ENCODE measurements around the gene SYT1.
"Not testable (repeated sequence)": the region's sequence is repeated elsewhere in the genome, so short reads cannot be mapped to it uniquely, and the experiment has no call there.

The SYT1 gene

GRCh38 chr12:78970041-78970440 is 105.5 kb downstream of the SYT1 start:
- H3K27me3 Mint-ChIP-seq = no peaks in the 10 kb centered on the region
- H3K4me1 Mint-ChIP-seq (ENCODE audit: low read depth) = no peaks in the 10 kb centered on the region
- H3K27ac Mint-ChIP-seq = no peak overlapping the region
- peaks cover 24% of the 10 kb centered on the region for H3K9me3 Mint-ChIP-seq
- no peak overlapping the region for H3K4me3 Mint-ChIP-seq
- H3K36me3 Mint-ChIP-seq (ENCODE audit: low read depth) = no peaks in the 10 kb centered on the region
- no peak for DNase-seq

GRCh38 chr12:78977304-78977867 is 112.8 kb downstream of the SYT1 start:
- Mint-ChIP-seq H3K4me3 (no peak overlapping the region), H3K9me3 (peaks cover 11% of the 10 kb centered on the region), H3K4me1 (ENCODE audit: low read depth) (no peaks in the 10 kb centered on the region), H3K36me3 (ENCODE audit: low read depth) (no peaks in the 10 kb centered on the region), H3K27ac (no peak overlapping the region), H3K27me3 (no peaks in the 10 kb centered on the region)
- DNase-seq = no peak

GRCh38 chr12:78994168-78994791 is 129.7 kb downstream of the SYT1 start:
- H3K4me1 Mint-ChIP-seq (ENCODE audit: low read depth) = no peaks in the 10 kb centered on the region
- no peaks in the 10 kb centered on the region for H3K27me3 Mint-ChIP-seq
- H3K9me3 Mint-ChIP-seq = peaks cover 7% of the 10 kb centered on the region
- no peak for DNase-seq
- H3K36me3 Mint-ChIP-seq (ENCODE audit: low read depth) = no peaks in the 10 kb centered on the region
- H3K4me3 Mint-ChIP-seq = no peak overlapping the region
- no peak overlapping the region for H3K27ac Mint-ChIP-seq

GRCh38 chr12:79000501-79000900 is 135.9 kb downstream of the SYT1 start:
- H3K4me3 Mint-ChIP-seq = no peak overlapping the region
- H3K4me1 Mint-ChIP-seq (ENCODE audit: low read depth) = no peaks in the 10 kb centered on the region
- no peaks in the 10 kb centered on the region for H3K36me3 Mint-ChIP-seq (ENCODE audit: low read depth)
- H3K9me3 Mint-ChIP-seq = peaks cover 4% of the 10 kb centered on the region
- no peak for DNase-seq
- no peaks in the 10 kb centered on the region for H3K27me3 Mint-ChIP-seq
- no peak overlapping the region for H3K27ac Mint-ChIP-seq

GRCh38 chr12:79001404-79001803 is 136.8 kb downstream of the SYT1 start:
- Mint-ChIP-seq H3K36me3 (ENCODE audit: low read depth) (no peaks in the 10 kb centered on the region), H3K27me3 (no peaks in the 10 kb centered on the region), H3K27ac (no peak overlapping the region), H3K9me3 (peaks cover 4% of the 10 kb centered on the region), H3K4me3 (no peak overlapping the region), H3K4me1 (ENCODE audit: low read depth) (no peaks in the 10 kb centered on the region)
- DNase-seq = no peak

GRCh38 chr12:79006306-79006705 is 141.7 kb downstream of the SYT1 start:
- H3K36me3 Mint-ChIP-seq (ENCODE audit: low read depth) = no peaks in the 10 kb centered on the region
- no peaks in the 10 kb centered on the region for H3K9me3 Mint-ChIP-seq
- no peaks in the 10 kb centered on the region for H3K27me3 Mint-ChIP-seq
- no peak overlapping the region for H3K4me3 Mint-ChIP-seq
- H3K27ac Mint-ChIP-seq = no peak overlapping the region
- no peak for DNase-seq
- no peaks in the 10 kb centered on the region for H3K4me1 Mint-ChIP-seq (ENCODE audit: low read depth)

GRCh38 chr12:79008591-79008990 is 144.0 kb downstream of the SYT1 start:
- DNase-seq = no peak
- Mint-ChIP-seq H3K27me3 (no peaks in the 10 kb centered on the region), H3K9me3 (peaks cover 3% of the 10 kb centered on the region), H3K4me3 (no peak overlapping the region), H3K27ac (no peak overlapping the region), H3K4me1 (ENCODE audit: low read depth) (no peaks in the 10 kb centered on the region), H3K36me3 (ENCODE audit: low read depth) (no peaks in the 10 kb centered on the region)

GRCh38 chr12:79012636-79013035 is 148.1 kb downstream of the SYT1 start:
- peaks cover 7% of the 10 kb centered on the region for H3K9me3 Mint-ChIP-seq
- no peak for DNase-seq
- H3K4me3 Mint-ChIP-seq = no peak overlapping the region
- H3K4me1 Mint-ChIP-seq (ENCODE audit: low read depth) = no peaks in the 10 kb centered on the region
- no peak overlapping the region for H3K27ac Mint-ChIP-seq
- no peaks in the 10 kb centered on the region for H3K27me3 Mint-ChIP-seq
- no peaks in the 10 kb centered on the region for H3K36me3 Mint-ChIP-seq (ENCODE audit: low read depth)

- Mint-ChIP-seq H3K36me3 (ENCODE audit: low read depth) (no peaks in the 10 kb centered on the region), H3K27me3 (no peaks in the 10 kb centered on the region), H3K4me3 (no peak overlapping the region), H3K9me3 (peaks cover 9% of the 10 kb centered on the region), H3K27ac (no peak overlapping the region), H3K4me1 (ENCODE audit: low read depth) (no peaks in the 10 kb centered on the region)
- no peak for DNase-seq
Observed at GRCh38 chr12:79016181-79016580, 151.6 kb downstream of the SYT1 start.

- no peak overlapping the region for H3K27ac Mint-ChIP-seq
- no peaks in the 10 kb centered on the region for H3K36me3 Mint-ChIP-seq (ENCODE audit: low read depth)
- no peak for DNase-seq
- H3K4me1 Mint-ChIP-seq (ENCODE audit: low read depth) = no peaks in the 10 kb centered on the region
- no peak overlapping the region for H3K4me3 Mint-ChIP-seq
- no peaks in the 10 kb centered on the region for H3K27me3 Mint-ChIP-seq
- peaks cover 6% of the 10 kb centered on the region for H3K9me3 Mint-ChIP-seq
Observed at GRCh38 chr12:79019672-79020071, 155.1 kb downstream of the SYT1 start.

- Mint-ChIP-seq H3K36me3 (ENCODE audit: low read depth) (no peaks in the 10 kb centered on the region), H3K9me3 (peaks cover 6% of the 10 kb centered on the region), H3K4me3 (no peak overlapping the region), H3K4me1 (ENCODE audit: low read depth) (no peaks in the 10 kb centered on the region), H3K27me3 (no peaks in the 10 kb centered on the region), H3K27ac (no peak overlapping the region)
- no peak for DNase-seq
Observed at GRCh38 chr12:79020106-79020505, 155.5 kb downstream of the SYT1 start.

GRCh38 chr12:79021021-79021420 is 156.4 kb downstream of the SYT1 start:
- Mint-ChIP-seq H3K4me3 (no peak overlapping the region), H3K27ac (no peak overlapping the region), H3K4me1 (ENCODE audit: low read depth) (no peaks in the 10 kb centered on the region), H3K36me3 (ENCODE audit: low read depth) (no peaks in the 10 kb centered on the region), H3K27me3 (no peaks in the 10 kb centered on the region), H3K9me3 (peaks cover 6% of the 10 kb centered on the region)
- DNase-seq = no peak

GRCh38 chr12:79023261-79023660 is 158.7 kb downstream of the SYT1 start:
- no peak overlapping the region for H3K4me3 Mint-ChIP-seq
- H3K4me1 Mint-ChIP-seq (ENCODE audit: low read depth) = no peaks in the 10 kb centered on the region
- DNase-seq = no peak
- no peaks in the 10 kb centered on the region for H3K27me3 Mint-ChIP-seq
- H3K27ac Mint-ChIP-seq = no peak overlapping the region
- H3K36me3 Mint-ChIP-seq (ENCODE audit: low read depth) = no peaks in the 10 kb centered on the region
- no peaks in the 10 kb centered on the region for H3K9me3 Mint-ChIP-seq

GRCh38 chr12:79023784-79024183 is 159.2 kb downstream of the SYT1 start:
- Mint-ChIP-seq H3K27me3 (no peaks in the 10 kb centered on the region), H3K36me3 (ENCODE audit: low read depth) (no peaks in the 10 kb centered on the region), H3K4me1 (ENCODE audit: low read depth) (no peaks in the 10 kb centered on the region), H3K27ac (no peak overlapping the region), H3K9me3 (no peaks in the 10 kb centered on the region), H3K4me3 (no peak overlapping the region)
- no peak for DNase-seq

GRCh38 chr12:79033788-79034187 is 169.2 kb downstream of the SYT1 start:
- DNase-seq = no peak
- H3K27me3 Mint-ChIP-seq = no peaks in the 10 kb centered on the region
- no peaks in the 10 kb centered on the region for H3K4me1 Mint-ChIP-seq (ENCODE audit: low read depth)
- peaks cover 3% of the 10 kb centered on the region for H3K9me3 Mint-ChIP-seq
- H3K36me3 Mint-ChIP-seq (ENCODE audit: low read depth) = no peaks in the 10 kb centered on the region
- H3K27ac Mint-ChIP-seq = no peak overlapping the region
- H3K4me3 Mint-ChIP-seq = no peak overlapping the region

GRCh38 chr12:79044748-79045147 is 180.2 kb downstream of the SYT1 start:
- not testable (repeated sequence) for H3K4me3 Mint-ChIP-seq, H3K27me3 Mint-ChIP-seq, H3K27ac Mint-ChIP-seq

More at GRCh38 chr12:79044748-79045147, 180.2 kb downstream of the SYT1 start:
- not testable (repeated sequence) for H3K9me3 Mint-ChIP-seq; H3K36me3 Mint-ChIP-seq (ENCODE audit: low read depth); H3K4me1 Mint-ChIP-seq (ENCODE audit: low read depth); DNase-seq
